Esophagus squamous epithelium (tissue), 5 donors: ENCODE data around the gene MUL1. TPM values are rescaled to one million over a fixed set of nuclear protein-coding genes. Genes with fewer than 3 reads are reported as not detected.

ENCODE experiments used
- DNase-seq: peaks from one replicate; lab custom pipeline; 2025; lab: John Stamatoyannopoulos, UW
- H3K27ac ChIP-seq, 4 donors: fragments of 200-600 bp; sonication (generic); one replicate each; pipeline ENCODE4 v1.5.1; 2016 to 2019; ENCODE audit warnings: mild to moderate bottlenecking in 1 of 4
- H3K27me3 ChIP-seq, 4 donors: fragments of 200-600 bp; sonication (generic); 1 replicate in 3 of 4; 2 replicates in 1 of 4; pipeline versions ENCODE4 v1.5.1 to v1.6.0; 2017 to 2021; ENCODE audit warnings: antibody characterized with exemption in 1 of 4
- H3K36me3 ChIP-seq, 3 donors: fragments of 200-600 bp; sonication (generic); one replicate each; pipeline ENCODE4 v1.5.1; 2016 to 2019
- H3K4me1 ChIP-seq, 3 donors: fragments of 200-600 bp; sonication (generic); one replicate each; pipeline ENCODE4 v1.5.1; 2017 to 2019
- H3K4me3 ChIP-seq, 4 donors: fragments of 200-600 bp; sonication (generic); 1 replicate in 3 of 4; 2 replicates in 1 of 4; pipeline ENCODE4 v1.5.1; 2016 to 2019; ENCODE audit warnings: mild to moderate bottlenecking in 2 of 4, moderate library complexity in 1 of 4
- H3K9me3 ChIP-seq, 3 donors: fragments of 200-600 bp; sonication (generic); one replicate each; pipeline ENCODE4 v1.5.1; 2016 to 2019
- CTCF ChIP-seq, 6 experiments: fragments of 450-650 bp in 4 of 6; fragments of 200-600 bp in 2 of 6; sonication (generic) in 2 of 6; IDR thresholded peaks; one replicate each; pipeline ENCODE4 v1.5.1; 2016 to 2019; ENCODE audit warnings: antibody characterized with exemption in 6 of 6, mild to moderate bottlenecking in 4 of 6, moderate library complexity in 4 of 6
- POLR2A ChIP-seq, 4 donors: fragments of 450-650 bp; IDR thresholded peaks; one replicate each; pipeline ENCODE4 v1.6.1; 2017; ENCODE audit warnings: antibody characterized with exemption in 4 of 4, mild to moderate bottlenecking in 4 of 4, moderate library complexity in 3 of 4
- WGBS, 2 donors: methylation state at CpG; one replicate each; pipeline ENCODE4 v1.1.5; 2018; 5-methylcytosine and 5-hydroxymethylcytosine counted together
- intact Hi-C: fragments of 100-400 bp; cut with DNase I; formaldehyde crosslinking; loops from one replicate; pipeline ENCODE4 v1.15.0; 2022
- total RNA-seq, 4 donors: library from RNA; depleted of rRNA; stranded (reverse); fragments of >200 nt; gene quantifications; one replicate each; pipeline ENCODE4 v1.1.0, GENCODE V29; 2016
- donor health status: DM: yes; HTN: yes; CAD: no.

MUL1 gene
- total RNA-seq, 4 donors from 2014 or later, result 19.0 to 35.6 (median 26.2) TPM

GRCh38 chr1:20511518-20512428, 3.8 kb upstream of the MUL1 start:
- intact Hi-C loops, result no loop called here
- TF ChIP-seq POLR2A (IDR thresholded peaks at IDR 0.05) (no peak), CTCF (IDR thresholded peaks at IDR 0.05) (no peak)
- WGBS, 2 donors, result 46 to 47% methylated on average over 6 of the region's 6 CpGs

GRCh38 chr1:20508411-20508771, 440 bp upstream of the MUL1 start:
- no peaks in the 10 kb centered on the region for H3K9me3 ChIP-seq
- TF ChIP-seq CTCF (IDR thresholded peaks at IDR 0.05) (no peak), POLR2A (IDR thresholded peaks at IDR 0.05) (no peak)
- H3K27ac ChIP-seq, result peak overlapping the region; percentile 86 to 94 (median 90)
- intact Hi-C loops, result no loop called here
- peak overlapping the region; percentile 85 to 96 (median 90) for H3K4me3 ChIP-seq
- no peak for DNase-seq
- peaks cover 8 to 44% (median 21%) of the 10 kb centered on the region in 3 donors for H3K4me1 ChIP-seq
- peaks cover 0 to 28% (median 0%) of the 10 kb centered on the region in 3 donors for H3K36me3 ChIP-seq
- 64 to 75% methylated on average over 4 to 5 of the region's 5 CpGs for WGBS, 2 donors
- peaks cover 0 to 26% (median 0%) of the 10 kb centered on the region in 4 donors for H3K27me3 ChIP-seq

More at GRCh38 chr1:20511518-20512428, 3.8 kb upstream of the MUL1 start:
- no peaks in the 10 kb centered on the region for H3K9me3 ChIP-seq
- H3K36me3 ChIP-seq, result no peaks in the 10 kb centered on the region
- no peak overlapping the region for H3K27ac ChIP-seq
- DNase-seq, result no peak
- peaks cover 0 to 42% (median 0%) of the 10 kb centered on the region in 4 donors for H3K27me3 ChIP-seq
- peaks cover 6 to 14% (median 9%) of the 10 kb centered on the region in 3 donors for H3K4me1 ChIP-seq
- no peak overlapping the region for H3K4me3 ChIP-seq

GRCh38 chr1:20507248-20507563, 745 bp downstream of the MUL1 start:
- intact Hi-C loops, result no loop called here
- Histone ChIP-seq H3K4me3 (peak overlapping the region; percentile 85 to 96 (median 90)), H3K36me3 (peaks cover 5 to 40% (median 5%) of the 10 kb centered on the region in 3 donors)

GRCh38 chr1:20505488-20505887, 2.5 kb downstream of the MUL1 start:
- Histone ChIP-seq H3K9me3 (no peaks in the 10 kb centered on the region), H3K4me3 (no peak overlapping the region), H3K27me3 (no peaks in the 10 kb centered on the region), H3K27ac (no peak overlapping the region), H3K36me3 (peaks cover 15 to 57% (median 21%) of the 10 kb centered on the region in 3 donors), H3K4me1 (peaks cover 8 to 44% (median 21%) of the 10 kb centered on the region in 3 donors)
- TF ChIP-seq CTCF (IDR thresholded peaks at IDR 0.05), result no peak
- TF ChIP-seq POLR2A (IDR thresholded peaks at IDR 0.05), result no peak
- intact Hi-C loops, result no loop called here
- WGBS, 2 donors, result 100% methylated on average over 1 of the region's 1 CpG
- no peak for DNase-seq

More at GRCh38 chr1:20507248-20507563, 745 bp downstream of the MUL1 start:
- TF ChIP-seq CTCF (IDR thresholded peaks at IDR 0.05), result no peak
- TF ChIP-seq POLR2A (IDR thresholded peaks at IDR 0.05), result no peak
- Histone ChIP-seq H3K27me3 (peaks cover 0 to 14% (median 0%) of the 10 kb centered on the region in 4 donors), H3K9me3 (no peaks in the 10 kb centered on the region), H3K27ac (peak overlapping the region; percentile 86 to 94 (median 90)), H3K4me1 (peaks cover 8 to 44% (median 21%) of the 10 kb centered on the region in 3 donors)
- 36 to 42% methylated on average over 5 of the region's 5 CpGs for WGBS, 2 donors
- DNase-seq, result no peak

- Histone ChIP-seq H3K4me3 (no peak overlapping the region), H3K4me1 (peaks cover 0 to 32% (median 6%) of the 10 kb centered on the region in 3 donors), H3K27ac (no peak overlapping the region), H3K36me3 (peaks cover 30 to 81% (median 37%) of the 10 kb centered on the region in 3 donors), H3K9me3 (no peaks in the 10 kb centered on the region), H3K27me3 (no peaks in the 10 kb centered on the region)
- no peak for DNase-seq
- intact Hi-C loops, result no loop called here
- WGBS, 2 donors, result 80% methylated on average over 1 of the region's 17 CpGs
- no peak for TF ChIP-seq POLR2A (IDR thresholded peaks at IDR 0.05)
- TF ChIP-seq CTCF (IDR thresholded peaks at IDR 0.05), result no peak
These were observed 7.2 kb downstream of the MUL1 start for GRCh38 chr1:20500716-20501115.
